Activated CD8-positive, alpha-beta memory T cell treated with anti-CD3 and anti-CD28 coated beads, Interleukin-2, amount 10 ng/mL, durations not matched to agents 7 days and 5 days (primary cell): Measurements from ENCODE around the gene UTP15. TPM values are rescaled to one million over a fixed set of nuclear protein-coding genes. Genes with fewer than 3 reads are reported as not detected.

ENCODE experiments used
- ATAC-seq: fragments of 150-1000 bp; cut with Tn5 transposase; one replicate; pipeline ENCODE4 v1.10.0; 2021; ENCODE audit warnings: moderate library complexity
- CTCF ChIA-PET: fragments of 350-600 bp; sonication (Branson Sonifier 250); formaldehyde crosslinking; loops from one replicate; lab custom pipeline; 2021; ENCODE audit warnings: antibody characterized with exemption; lab: Charles Lee
- DNase-seq: peaks from one replicate; pipeline ENCODE4 v3.0.0-alpha.2; 2020
- H3K27ac Mint-ChIP-seq: one replicate; pipeline ENCODE4 v1.8.0; 2021; ENCODE audit warnings: mild to moderate bottlenecking, mixed read lengths
- H3K27me3 Mint-ChIP-seq: one replicate; pipeline ENCODE4 v1.8.0; 2021; ENCODE audit warnings: mixed read lengths
- H3K36me3 Mint-ChIP-seq: one replicate; pipeline ENCODE4 v1.8.0; 2021; ENCODE audit warnings: mild to moderate bottlenecking, mixed read lengths
- H3K4me1 Mint-ChIP-seq: one replicate; pipeline ENCODE4 v1.8.0; 2021; ENCODE audit warnings: mixed read lengths
- H3K4me3 Mint-ChIP-seq: one replicate; pipeline ENCODE4 v1.8.0; 2021; ENCODE audit warnings: mild to moderate bottlenecking, moderate library complexity, mixed read lengths
- H3K9me3 Mint-ChIP-seq: one replicate; pipeline ENCODE4 v1.8.0; 2022; ENCODE audit warnings: low read depth, mixed read lengths
- total RNA-seq, 2 experiments: library from RNA; stranded (reverse); gene quantifications; one replicate each; pipeline ENCODE4 v1.2.3, GENCODE V29; 2021

The UTP15 gene
- total RNA-seq, 2 experiments from 2014 or later: 22.3 to 25.9 TPM

GRCh38 chr5:73591102-73591695, 25.7 kb downstream of the UTP15 start:
- Mint-ChIP-seq H3K27me3 (no peaks in the 10 kb centered on the region), H3K4me3 (no peak overlapping the region), H3K27ac (no peak overlapping the region), H3K9me3 (no peaks in the 10 kb centered on the region), H3K36me3 (no peaks in the 10 kb centered on the region), H3K4me1 (peaks cover 9% of the 10 kb centered on the region)
- DNase-seq: peak; percentile 42
- ATAC-seq: peak; percentile 49
- CTCF ChIA-PET: interaction anchor here (0.6 to 7.1 kb wide), 22 partner anchors 10 to 1071 kb away, joined by 3 to 92 read pairs (median 4); partner anchors contain the start of gene BTF3

- no peak for DNase-seq
- no peak overlapping the region for H3K4me3 Mint-ChIP-seq
- ATAC-seq: no peak
- H3K36me3 Mint-ChIP-seq: no peaks in the 10 kb centered on the region
- H3K4me1 Mint-ChIP-seq: peaks cover 9% of the 10 kb centered on the region
- no peaks in the 10 kb centered on the region for H3K9me3 Mint-ChIP-seq
- H3K27ac Mint-ChIP-seq: no peak overlapping the region
- peaks cover 2% of the 10 kb centered on the region for H3K27me3 Mint-ChIP-seq
- CTCF ChIA-PET: interaction anchor here (0.6 to 7.1 kb wide), 21 partner anchors 10 to 1644 kb away, joined by 3 to 92 read pairs (median 4); partner anchors contain the start of genes ANKRD31 and BTF3
Measured at GRCh38 chr5:73591698-73592501, 26.4 kb downstream of the UTP15 start.

- Mint-ChIP-seq H3K4me1 (peaks cover 6% of the 10 kb centered on the region), H3K27ac (no peak overlapping the region), H3K9me3 (no peaks in the 10 kb centered on the region), H3K27me3 (peaks cover 4% of the 10 kb centered on the region), H3K4me3 (no peak overlapping the region), H3K36me3 (no peaks in the 10 kb centered on the region)
- DNase-seq (no peak), ATAC-seq (no peak)
- CTCF ChIA-PET: interaction anchor here (1.0 to 7.1 kb wide), 2 partner anchors 201 to 1644 kb away, joined by 3 to 92 read pairs; partner anchors contain the start of gene ANKRD31
Measured at GRCh38 chr5:73592551-73592950, 27.0 kb downstream of the UTP15 start.

GRCh38 chr5:73596705-73597328, 31.3 kb downstream of the UTP15 start:
- H3K27me3 Mint-ChIP-seq: peaks cover 19% of the 10 kb centered on the region
- H3K9me3 Mint-ChIP-seq: peaks cover 2% of the 10 kb centered on the region
- no peak for ATAC-seq
- no peak overlapping the region for H3K27ac Mint-ChIP-seq
- no peak overlapping the region for H3K4me3 Mint-ChIP-seq
- no peak for DNase-seq
- H3K4me1 Mint-ChIP-seq: no peaks in the 10 kb centered on the region
- CTCF ChIA-PET: interaction anchor here (0.5 to 1.5 kb wide), 7 partner anchors 10 to 1083 kb away, joined by 3 to 4 read pairs (median 3); no protein-coding TSS in a partner anchor
- H3K36me3 Mint-ChIP-seq: no peaks in the 10 kb centered on the region

GRCh38 chr5:73599380-73599779, 33.8 kb downstream of the UTP15 start:
- CTCF ChIA-PET: no interaction called here
- H3K36me3 Mint-ChIP-seq: no peaks in the 10 kb centered on the region
- no peak overlapping the region for H3K27ac Mint-ChIP-seq
- H3K4me1 Mint-ChIP-seq: no peaks in the 10 kb centered on the region
- peaks cover 22% of the 10 kb centered on the region for H3K27me3 Mint-ChIP-seq
- peaks cover 2% of the 10 kb centered on the region for H3K9me3 Mint-ChIP-seq
- ATAC-seq (no peak), DNase-seq (no peak)
- no peak overlapping the region for H3K4me3 Mint-ChIP-seq

GRCh38 chr5:73603998-73604397, 38.5 kb downstream of the UTP15 start:
- H3K27ac Mint-ChIP-seq: no peak overlapping the region
- H3K9me3 Mint-ChIP-seq: peaks cover 2% of the 10 kb centered on the region
- peaks cover 33% of the 10 kb centered on the region for H3K27me3 Mint-ChIP-seq
- DNase-seq: no peak
- H3K4me3 Mint-ChIP-seq: no peak overlapping the region
- no peaks in the 10 kb centered on the region for H3K36me3 Mint-ChIP-seq
- no peak for ATAC-seq
- CTCF ChIA-PET: interaction anchor here (1.6 kb wide), 1 partner anchor 13 kb away, joined by 6 read pairs; no protein-coding TSS in a partner anchor
- no peaks in the 10 kb centered on the region for H3K4me1 Mint-ChIP-seq

GRCh38 chr5:73605223-73606087, 39.9 kb downstream of the UTP15 start:
- CTCF ChIA-PET: interaction anchor here (1.6 kb wide), 1 partner anchor 14 kb away, joined by 6 read pairs; no protein-coding TSS in a partner anchor
- ATAC-seq (no peak), DNase-seq (no peak)
- Mint-ChIP-seq H3K27ac (no peak overlapping the region), H3K9me3 (peaks cover 2% of the 10 kb centered on the region), H3K4me3 (no peak overlapping the region), H3K36me3 (no peaks in the 10 kb centered on the region), H3K27me3 (peaks cover 31% of the 10 kb centered on the region), H3K4me1 (no peaks in the 10 kb centered on the region)

GRCh38 chr5:73606206-73606753, 40.7 kb downstream of the UTP15 start:
- CTCF ChIA-PET: interaction anchor here (2.2 kb wide), 1 partner anchor 15 kb away, joined by 6 read pairs; no protein-coding TSS in a partner anchor
- no peaks in the 10 kb centered on the region for H3K4me1 Mint-ChIP-seq
- H3K27ac Mint-ChIP-seq: no peak overlapping the region
- H3K27me3 Mint-ChIP-seq: peaks cover 31% of the 10 kb centered on the region
- H3K9me3 Mint-ChIP-seq: peaks cover 2% of the 10 kb centered on the region
- H3K36me3 Mint-ChIP-seq: no peaks in the 10 kb centered on the region
- no peak for ATAC-seq
- DNase-seq: no peak
- no peak overlapping the region for H3K4me3 Mint-ChIP-seq

- Mint-ChIP-seq H3K27ac (no peak overlapping the region), H3K36me3 (no peaks in the 10 kb centered on the region), H3K4me3 (no peak overlapping the region), H3K4me1 (no peaks in the 10 kb centered on the region), H3K27me3 (peaks cover 34% of the 10 kb centered on the region), H3K9me3 (no peaks in the 10 kb centered on the region)
- no peak for DNase-seq
- ATAC-seq: no peak
- CTCF ChIA-PET: interaction anchor here (2.2 kb wide), 1 partner anchor 16 kb away, joined by 6 read pairs; no protein-coding TSS in a partner anchor
Measured at GRCh38 chr5:73607228-73607627, 41.7 kb downstream of the UTP15 start.

- no peak overlapping the region for H3K27ac Mint-ChIP-seq
- CTCF ChIA-PET: no interaction called here
- H3K4me3 Mint-ChIP-seq: no peak overlapping the region
- H3K9me3 Mint-ChIP-seq: no peaks in the 10 kb centered on the region
- H3K4me1 Mint-ChIP-seq: peaks cover 1% of the 10 kb centered on the region
- H3K36me3 Mint-ChIP-seq: no peaks in the 10 kb centered on the region
- DNase-seq: no peak
- H3K27me3 Mint-ChIP-seq: peaks cover 30% of the 10 kb centered on the region
- no peak for ATAC-seq
Measured at GRCh38 chr5:73612799-73613198, 47.3 kb downstream of the UTP15 start.

- no peaks in the 10 kb centered on the region for H3K9me3 Mint-ChIP-seq
- peaks cover 37% of the 10 kb centered on the region for H3K27me3 Mint-ChIP-seq
- CTCF ChIA-PET: interaction anchor here (0.5 kb wide), 1 partner anchor 1166 kb away, joined by 3 read pairs; no protein-coding TSS in a partner anchor
- DNase-seq (no peak), ATAC-seq (no peak)
- H3K4me1 Mint-ChIP-seq: peaks cover 3% of the 10 kb centered on the region
- no peak overlapping the region for H3K4me3 Mint-ChIP-seq
- H3K27ac Mint-ChIP-seq: no peak overlapping the region
- no peaks in the 10 kb centered on the region for H3K36me3 Mint-ChIP-seq
Measured at GRCh38 chr5:73615085-73615484, 49.5 kb downstream of the UTP15 start.

GRCh38 chr5:73615947-73616346, 50.4 kb downstream of the UTP15 start:
- CTCF ChIA-PET: no interaction called here
- no peak overlapping the region for H3K27ac Mint-ChIP-seq
- no peak overlapping the region for H3K4me3 Mint-ChIP-seq
- ATAC-seq (no peak), DNase-seq (no peak)
- no peaks in the 10 kb centered on the region for H3K36me3 Mint-ChIP-seq
- no peaks in the 10 kb centered on the region for H3K9me3 Mint-ChIP-seq
- H3K4me1 Mint-ChIP-seq: peaks cover 3% of the 10 kb centered on the region
- peaks cover 35% of the 10 kb centered on the region for H3K27me3 Mint-ChIP-seq
